ENCODE data around the gene POLDIP2.

GRCh38 chr17:28399808-28400207, 42.5 kb upstream of the POLDIP2 start:
- TF ChIP-seq CTCF (IDR thresholded peaks at IDR 0.05 in 8 of 11, conservative IDR thresholded peaks at IDR 0.05 in 3 of 11) (no peak), POLR2AphosphoS5 (IDR thresholded peaks at IDR 0.05) (no peak)

All from spleen (tissue), 7 donors.